GM19372 (cell line): ENCODE results near the gene MIX23.
"Not testable (repeated sequence)": the region's sequence is repeated elsewhere in the genome, so short reads cannot be mapped to it uniquely, and the experiment has no call there.

ENCODE experiments used
- ATAC-seq: cut with Tn5 transposase; IDR thresholded peaks from one replicate; pipeline ENCODE4 v1.9.1; 2021; ENCODE audit warnings: mild to moderate bottlenecking, low read depth, moderate library complexity; ENCODE audit not compliant: unreplicated experiment

MIX23 gene

GRCh38 chr3:122392868-122393844, 10.1 kb upstream of the MIX23 start:
- ATAC-seq: no peak

DNA sequence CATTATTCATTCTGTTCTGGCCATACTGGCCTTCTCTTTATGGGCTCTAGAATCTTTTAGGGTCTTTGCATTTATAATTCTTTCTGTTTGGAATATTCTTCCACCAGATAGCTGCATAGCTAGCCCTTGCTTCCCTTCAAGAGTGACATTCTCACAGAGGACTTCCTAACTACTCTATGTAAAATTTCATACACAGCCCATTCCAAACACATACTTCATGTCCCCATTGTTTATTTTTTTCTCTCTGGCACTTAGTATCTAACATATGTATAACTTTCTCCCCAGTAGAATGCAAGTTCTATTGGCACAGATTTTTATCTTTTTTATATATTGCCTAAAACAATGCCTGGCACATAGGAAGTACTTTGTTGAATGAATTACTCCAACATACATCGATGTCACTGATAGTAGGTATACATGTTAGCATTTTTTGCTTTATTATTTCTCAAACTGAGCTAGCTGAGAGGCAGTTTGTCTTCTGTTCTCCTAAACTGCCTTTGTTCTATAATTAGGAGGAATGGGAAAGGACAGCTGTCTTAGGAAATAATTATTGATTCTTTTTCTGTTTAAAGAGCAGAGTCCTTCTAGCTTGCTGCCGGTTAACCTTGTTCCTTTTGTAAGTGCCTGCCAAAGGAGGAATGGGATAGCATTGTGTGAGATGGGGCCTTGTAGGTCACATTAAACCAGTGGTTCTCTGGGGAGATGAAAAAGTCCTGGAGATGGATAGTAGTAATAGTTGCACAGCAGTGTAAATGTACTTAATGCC, 8.8 kb upstream of the MIX23 start:
- no peak for ATAC-seq

DNA sequence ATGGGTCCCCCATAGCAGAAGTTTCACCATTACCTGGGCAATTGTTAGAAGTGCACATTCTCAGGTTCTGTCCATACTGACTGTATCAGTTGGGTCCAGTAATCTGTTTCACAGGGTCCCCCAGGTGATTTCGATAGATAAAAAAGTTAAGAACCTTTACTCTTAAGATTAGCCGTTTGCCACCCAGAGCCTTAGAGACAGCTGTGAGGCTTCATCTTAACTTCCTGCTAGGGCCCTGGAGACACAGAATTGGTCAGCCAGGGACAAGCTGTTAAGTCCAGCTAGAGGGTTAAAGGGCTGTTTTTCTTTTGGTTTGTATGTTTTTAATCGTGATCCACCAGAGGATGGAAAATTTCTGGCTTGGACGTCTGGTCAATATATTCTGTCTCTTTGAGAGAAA, 7.6 kb upstream of the MIX23 start:
- ATAC-seq: no peak

DNA sequence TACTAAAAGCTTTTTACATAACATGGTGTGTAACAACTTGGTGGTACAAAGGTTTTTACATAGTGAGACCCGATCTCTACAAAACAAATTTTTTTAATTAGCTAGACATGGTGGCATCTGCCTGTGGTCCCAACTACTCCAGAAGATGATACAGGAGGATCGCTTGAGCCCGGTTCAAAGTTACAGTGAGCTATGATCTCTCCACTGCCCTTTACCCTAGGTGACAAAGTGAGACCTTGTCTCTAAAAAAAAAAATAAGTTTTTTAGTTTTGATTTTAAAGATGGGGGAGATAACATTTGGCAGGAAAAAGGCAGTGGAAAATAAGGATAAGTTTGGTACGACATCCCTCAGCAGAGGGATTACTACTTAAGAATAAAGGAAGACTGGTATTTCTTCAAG, 6.9 kb upstream of the MIX23 start:
- no peak for ATAC-seq

DNA sequence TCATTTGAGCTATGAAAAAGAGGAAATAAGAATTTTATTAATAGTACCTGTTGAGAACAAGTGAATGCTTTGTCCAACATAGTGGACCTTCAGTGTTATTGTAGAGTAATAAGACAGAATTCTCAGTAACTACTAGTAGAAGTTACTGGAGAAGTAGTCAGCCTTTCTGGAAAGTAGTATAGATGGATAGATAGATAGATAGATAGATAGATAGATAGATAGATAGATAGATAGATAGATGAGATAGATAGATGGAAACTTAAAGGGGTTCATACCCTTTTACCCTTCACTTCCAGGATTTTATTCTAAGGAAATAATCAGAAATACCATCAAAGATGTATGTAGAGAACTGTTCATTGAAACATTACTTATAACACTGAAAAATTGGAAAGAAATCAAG, 6.2 kb upstream of the MIX23 start:
- ATAC-seq: no peak

DNA sequence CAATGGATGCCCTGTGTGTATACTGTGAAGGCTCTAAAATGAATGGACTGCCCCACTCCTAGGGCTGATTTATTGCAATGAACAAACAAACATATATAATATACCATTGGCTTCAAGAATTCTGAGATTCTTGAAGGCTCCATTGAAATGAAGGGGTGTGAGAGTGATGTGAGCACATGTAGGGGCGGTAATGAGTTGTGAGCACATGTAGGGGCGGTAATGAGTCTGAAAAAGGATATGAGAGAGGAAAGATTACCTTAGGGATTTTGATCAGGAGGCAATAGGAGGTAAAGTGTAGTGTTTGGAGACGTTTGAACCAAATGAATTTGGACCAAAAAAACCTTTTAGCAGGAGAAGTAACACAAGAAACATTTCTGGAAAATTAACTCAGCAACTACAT, 4.7 kb upstream of the MIX23 start:
- no peak for ATAC-seq

DNA sequence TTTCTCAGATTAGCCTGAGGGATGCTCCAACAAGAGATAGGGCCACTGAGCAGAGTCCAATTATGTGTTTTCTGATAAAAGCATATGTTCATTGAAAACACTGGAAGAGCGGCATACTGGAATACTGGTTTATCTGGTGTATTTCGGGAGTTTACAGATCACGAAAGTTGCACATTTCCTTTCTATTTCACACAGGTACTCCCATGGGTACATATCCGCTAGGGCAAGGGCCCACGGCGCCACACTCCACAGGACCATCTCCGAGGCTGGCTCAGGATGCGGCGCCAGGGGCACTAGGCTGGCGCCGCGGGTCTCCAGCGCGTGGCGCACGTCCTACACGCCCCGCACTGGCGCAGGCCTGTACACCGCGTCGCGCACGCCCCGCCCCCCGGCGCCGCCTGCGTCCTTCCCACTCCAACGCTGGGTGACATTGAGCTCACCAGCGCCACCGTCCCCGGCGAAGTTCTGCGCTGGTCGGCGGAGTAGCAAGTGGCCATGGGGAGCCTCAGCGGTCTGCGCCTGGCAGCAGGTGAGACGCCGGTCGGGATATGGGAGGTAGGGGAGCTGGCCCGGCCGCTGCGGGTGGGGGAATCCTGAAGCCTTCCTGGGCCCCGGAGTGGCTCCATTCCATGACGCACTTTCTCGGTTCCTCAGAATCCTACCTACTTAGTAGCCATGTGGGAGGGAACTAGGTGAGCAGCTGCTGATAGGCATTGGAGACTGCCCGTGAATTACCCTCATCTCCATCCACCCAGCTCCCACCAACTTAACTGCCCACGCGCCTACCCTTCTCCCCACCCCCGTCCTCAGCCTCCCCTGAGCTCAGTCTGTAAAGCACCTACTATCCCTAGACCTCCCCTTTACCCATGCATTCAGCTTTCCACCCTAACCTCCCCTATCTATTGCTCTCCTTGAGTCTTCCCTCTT, 1.0 kb upstream of the MIX23 start, which contains the start of gene FAM162A:
FAM162A (plus strand) TSS at position 412 of the 927 bp plus-strand sequence; CDS start at position 496, 84 bp downstream.
- ATAC-seq: peak; percentile 90

DNA sequence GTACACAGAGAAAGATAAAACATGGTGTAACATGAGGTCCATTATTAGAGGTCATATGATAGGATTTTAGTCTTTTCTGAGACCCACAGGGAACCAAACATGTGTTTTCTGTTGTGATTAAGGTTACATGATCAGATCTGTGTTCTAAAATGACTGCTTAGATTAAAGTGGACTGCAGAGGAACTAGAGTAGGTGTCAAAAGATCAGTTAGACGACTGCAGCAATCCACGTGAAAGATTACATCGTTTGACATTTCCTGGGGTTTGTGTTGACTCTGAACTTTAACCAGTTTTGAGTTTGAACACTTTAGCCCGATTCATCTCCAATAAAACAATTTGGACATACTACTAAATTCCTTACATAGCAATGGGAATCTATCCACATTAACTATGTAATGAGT, 5.1 kb downstream of the MIX23 start:
- ATAC-seq: no peak

GRCh38 chr3:122374034-122374433, 9.0 kb downstream of the MIX23 start:
- ATAC-seq: no peak

GRCh38 chr3:122366379-122366749, 16.7 kb downstream of the MIX23 start:
- no peak for ATAC-seq

GRCh38 chr3:122365582-122366378, 17.3 kb downstream of the MIX23 start:
- not testable (repeated sequence) for ATAC-seq

DNA sequence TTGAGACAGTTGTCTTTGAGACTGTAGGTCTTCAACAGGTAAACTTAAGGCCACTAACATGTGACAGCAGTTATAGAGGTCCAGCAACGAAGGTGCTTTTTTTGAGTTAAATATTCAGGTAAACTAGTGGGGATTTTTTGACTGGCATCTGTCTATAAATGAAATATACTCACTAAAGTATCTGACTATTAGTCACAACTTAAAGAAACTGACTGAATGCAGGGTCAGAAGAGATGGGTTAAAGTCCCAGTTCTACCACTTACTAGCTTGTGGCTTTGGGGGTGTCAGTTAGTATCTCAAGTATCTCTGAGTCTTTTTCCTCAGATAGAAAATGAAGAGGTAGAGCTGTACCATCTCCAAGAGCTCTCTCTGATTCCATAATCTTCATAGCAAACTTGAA, 18.0 kb downstream of the MIX23 start:
- no peak for ATAC-seq

- ATAC-seq: no peak
Observed at GRCh38 chr3:122364490-122364889, 18.5 kb downstream of the MIX23 start.

- no peak for ATAC-seq
Observed at GRCh38 chr3:122362026-122362425, 21.0 kb downstream of the MIX23 start.

DNA sequence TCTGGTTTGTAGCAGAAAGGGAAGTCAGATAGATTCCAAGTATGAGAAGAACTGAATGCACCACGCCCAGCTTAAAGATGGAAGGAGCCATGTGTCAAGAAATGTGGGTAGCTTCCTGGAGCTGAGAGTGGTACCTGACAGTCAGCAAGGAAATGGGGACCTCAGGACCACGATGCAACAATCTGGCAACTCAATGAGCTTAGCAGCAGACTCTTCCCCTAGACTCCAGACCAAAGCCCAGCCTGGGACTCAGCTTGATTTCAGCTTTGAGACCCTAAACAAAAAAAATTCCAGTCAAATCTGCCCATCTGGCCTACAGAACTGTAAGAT, 24.4 kb downstream of the MIX23 start:
- ATAC-seq: no peak

- ATAC-seq: no peak
Observed at GRCh38 chr3:122357828-122358702, 25.0 kb downstream of the MIX23 start.

DNA sequence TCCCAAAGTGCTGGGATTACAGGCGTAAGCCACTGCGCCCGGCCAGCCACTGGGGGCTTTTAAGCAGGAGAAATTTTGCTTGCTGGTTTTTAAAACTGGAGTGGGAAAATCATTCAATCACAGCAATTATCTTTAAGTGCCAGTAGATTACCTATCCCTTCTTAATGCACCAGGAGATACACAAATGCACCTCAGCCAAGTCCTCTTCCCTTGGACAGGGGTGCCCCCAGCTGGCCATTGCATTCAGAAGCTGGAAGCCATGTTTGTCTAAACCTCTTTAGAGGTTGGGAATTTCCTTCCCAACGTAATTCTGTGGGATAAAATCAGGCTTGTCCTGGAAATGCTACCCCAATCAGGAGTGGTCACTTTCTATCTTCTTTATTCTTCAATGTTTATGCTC, 26.6 kb downstream of the MIX23 start:
- ATAC-seq: no peak

- no peak for ATAC-seq
Observed at GRCh38 chr3:122355612-122356011, 27.4 kb downstream of the MIX23 start.

DNA sequence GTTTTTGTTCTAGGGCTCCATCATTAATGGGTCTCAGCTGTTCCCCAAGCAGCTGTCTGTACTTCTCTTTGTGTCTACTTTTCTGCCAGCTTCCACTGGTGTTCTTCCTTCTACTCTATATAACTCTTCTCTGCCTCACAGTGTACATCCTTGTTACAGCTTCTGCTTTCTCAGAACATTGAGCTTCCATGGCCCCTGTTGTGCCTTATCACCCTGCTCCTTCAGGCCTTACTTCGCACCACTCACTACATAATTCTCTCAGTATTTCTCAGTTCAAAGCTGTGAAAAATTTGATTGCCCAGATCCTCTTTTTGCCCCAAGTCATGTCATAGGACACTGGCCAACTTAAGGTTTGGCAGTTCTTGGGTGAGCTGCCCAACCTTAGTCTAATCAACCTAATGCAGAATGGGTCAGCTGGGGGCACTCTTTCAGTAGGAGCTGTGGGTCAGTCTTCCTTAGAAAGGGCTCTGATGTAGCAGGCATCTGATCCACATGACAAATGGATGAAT, 29.1 kb downstream of the MIX23 start:
- ATAC-seq: no peak
